ENCODE results near the gene SOCS2. TPM values are rescaled to one million over a fixed set of nuclear protein-coding genes. Genes with fewer than 3 reads are reported as not detected.

Gene SOCS2
- total RNA-seq, 1 donor from 2014 or later = 8.4 TPM

GRCh38 chr12:93602897-93603668, 30.6 kb downstream of the SOCS2 start:
- DNase-seq (ENCODE audit: low spot score, unreplicated experiment) = no peak
- no peaks in the 10 kb centered on the region for H3K4me1 Mint-ChIP-seq (ENCODE audit: low read depth)
- no peaks in the 10 kb centered on the region for H3K9me3 Mint-ChIP-seq (ENCODE audit: low read depth)
- H3K27me3 Mint-ChIP-seq = no peaks in the 10 kb centered on the region
- TF ChIP-seq CTCF (IDR thresholded peaks at IDR 0.05; ENCODE audit: unreplicated experiment) = no peak
- no peak overlapping the region for H3K4me3 Mint-ChIP-seq (ENCODE audit: low read depth)
- no peaks in the 10 kb centered on the region for H3K36me3 Mint-ChIP-seq (ENCODE audit: insufficient read depth)
- H3K27ac Mint-ChIP-seq = no peak overlapping the region

GRCh38 chr12:93603762-93604161, 31.3 kb downstream of the SOCS2 start:
- Mint-ChIP-seq H3K9me3 (ENCODE audit: low read depth) (no peaks in the 10 kb centered on the region), H3K27ac (no peak overlapping the region), H3K27me3 (no peaks in the 10 kb centered on the region), H3K4me1 (ENCODE audit: low read depth) (no peaks in the 10 kb centered on the region), H3K36me3 (ENCODE audit: insufficient read depth) (no peaks in the 10 kb centered on the region), H3K4me3 (ENCODE audit: low read depth) (no peak overlapping the region)
- no peak for DNase-seq (ENCODE audit: low spot score, unreplicated experiment)
- no peak for TF ChIP-seq CTCF (IDR thresholded peaks at IDR 0.05; ENCODE audit: unreplicated experiment)

DNA sequence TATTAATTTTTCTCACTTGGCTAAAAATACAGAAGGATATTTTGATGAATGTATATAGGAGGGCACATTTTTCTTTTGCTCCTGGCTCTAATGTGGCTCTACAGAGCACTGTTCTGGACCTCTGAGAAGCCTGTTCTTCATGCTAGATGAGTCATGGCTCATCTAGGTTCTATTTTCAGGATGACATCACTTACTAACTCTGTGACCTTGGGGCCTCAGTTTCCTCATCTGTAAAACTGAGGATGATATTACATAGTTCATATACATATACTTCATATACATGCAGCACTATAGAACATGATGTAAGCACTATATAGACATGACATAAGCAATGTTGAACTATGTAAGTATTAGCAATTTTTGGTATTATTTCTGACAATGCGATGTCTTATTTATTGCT, 35.8 kb downstream of the SOCS2 start:
- no peaks in the 10 kb centered on the region for H3K9me3 Mint-ChIP-seq (ENCODE audit: low read depth)
- no peak for DNase-seq (ENCODE audit: low spot score, unreplicated experiment)
- no peak overlapping the region for H3K4me3 Mint-ChIP-seq (ENCODE audit: low read depth)
- no peak overlapping the region for H3K27ac Mint-ChIP-seq
- peaks cover 3% of the 10 kb centered on the region for H3K27me3 Mint-ChIP-seq
- no peaks in the 10 kb centered on the region for H3K4me1 Mint-ChIP-seq (ENCODE audit: low read depth)
- H3K36me3 Mint-ChIP-seq (ENCODE audit: insufficient read depth) = no peaks in the 10 kb centered on the region
- no peak for TF ChIP-seq CTCF (IDR thresholded peaks at IDR 0.05; ENCODE audit: unreplicated experiment)

GRCh38 chr12:93609281-93610192, 37.1 kb downstream of the SOCS2 start:
- Mint-ChIP-seq H3K9me3 (ENCODE audit: low read depth) (no peaks in the 10 kb centered on the region), H3K27ac (no peak overlapping the region), H3K36me3 (ENCODE audit: insufficient read depth) (no peaks in the 10 kb centered on the region), H3K4me3 (ENCODE audit: low read depth) (no peak overlapping the region), H3K27me3 (peaks cover 3% of the 10 kb centered on the region), H3K4me1 (ENCODE audit: low read depth) (no peaks in the 10 kb centered on the region)
- no peak for TF ChIP-seq CTCF (IDR thresholded peaks at IDR 0.05; ENCODE audit: unreplicated experiment)
- no peak for DNase-seq (ENCODE audit: low spot score, unreplicated experiment)

GRCh38 chr12:93612776-93613175, 40.3 kb downstream of the SOCS2 start:
- Mint-ChIP-seq H3K9me3 (ENCODE audit: low read depth) (no peaks in the 10 kb centered on the region), H3K4me1 (ENCODE audit: low read depth) (no peaks in the 10 kb centered on the region), H3K36me3 (ENCODE audit: insufficient read depth) (no peaks in the 10 kb centered on the region), H3K27ac (no peak overlapping the region), H3K4me3 (ENCODE audit: low read depth) (no peak overlapping the region), H3K27me3 (peaks cover 5% of the 10 kb centered on the region)
- DNase-seq (ENCODE audit: low spot score, unreplicated experiment) = no peak
- no peak for TF ChIP-seq CTCF (IDR thresholded peaks at IDR 0.05; ENCODE audit: unreplicated experiment)

Data from progenitor cell of endocrine pancreas (in vitro differentiated cells).